SK-N-SH (cell line): ENCODE data around the gene TBXA2R. TPM values are rescaled to one million over a fixed set of nuclear protein-coding genes. Genes with fewer than 3 reads are reported as not detected.

Experiments
- CTCF ChIA-PET: fragments of 300-600, 350-600 bp; formaldehyde crosslinking; extraction: SDS; loops from one replicate; lab custom pipeline; 2021; lab: Yijun Ruan, JAX
- POLR2A ChIA-PET: fragments of 350-600 bp; sonication (Branson Sonifier 250); formaldehyde crosslinking; extraction: SDS; loops from one replicate; lab custom pipeline; 2020; ENCODE audit warnings: antibody characterized with exemption, inconsistent platforms; lab: Yijun Ruan, JAX
- DNase-seq: peaks from one replicate; pipeline ENCODE4 v3.0.0; 2012
- H2AFZ ChIP-seq: fragments of 200-600 bp; sonication (generic); 2 replicates; pipeline ENCODE4 v1.8.1; 2016; ENCODE audit warnings: antibody characterized with exemption, mild to moderate bottlenecking, low read depth
- H3F3A ChIP-seq: fragments of 200-600 bp; sonication (generic); replicated peaks from 2 replicates; pipeline ENCODE3; 2016; ENCODE audit warnings: antibody characterized with exemption, mild to moderate bottlenecking; ENCODE audit not compliant: insufficient read depth
- H3K27ac ChIP-seq, 2 experiments: fragments of 200-500 bp in 1 of 2; fragments of 200-600 bp in 1 of 2; sonication (Bioruptor generic) in 1 of 2; sonication (generic), shearing (Covaris generic) in 1 of 2; 2 replicates each; pipeline versions ENCODE4 v1.5.1 to v1.6.1; 2014 to 2016; ENCODE audit warnings: low read depth in 2 of 2, inconsistent platforms in 1 of 2, low read length in 1 of 2, mild to moderate bottlenecking in 1 of 2, mixed read lengths in 1 of 2
- H3K27me3 ChIP-seq: fragments of 200-600 bp; sonication (generic), shearing (Covaris generic); 2 replicates; pipeline ENCODE4 v1.6.1; 2016; ENCODE audit warnings: mixed run types; ENCODE audit not compliant: insufficient read depth
- H3K36me3 ChIP-seq, 2 experiments: fragments of 200-500 bp in 1 of 2; fragments of 200-600 bp in 1 of 2; sonication (Bioruptor generic) in 1 of 2; sonication (generic) in 1 of 2; replicated peaks in 1 of 2; 2 replicates each; pipeline versions ENCODE3 to v1.5.1; 2014 to 2016; ENCODE audit warnings: low read length in 1 of 2, mild to moderate bottlenecking in 1 of 2; ENCODE audit not compliant: insufficient read depth in 2 of 2, control insufficient read depth in 1 of 2
- H3K4me1 ChIP-seq, 2 experiments: fragments of 200-500 bp in 1 of 2; fragments of 200-600 bp in 1 of 2; sonication (Bioruptor generic) in 1 of 2; sonication (generic), shearing (Covaris generic) in 1 of 2; 2 replicates each; pipeline versions ENCODE4 v1.5.1 to v1.6.1; 2014 to 2016; ENCODE audit warnings: low read depth in 1 of 2, low read length in 1 of 2, mixed run types in 1 of 2; ENCODE audit not compliant: insufficient read depth in 2 of 2, control insufficient read depth in 1 of 2
- H3K4me2 ChIP-seq: fragments of 200-600 bp; sonication (generic), shearing (Covaris generic); 2 replicates; pipeline ENCODE4 v1.6.1; 2017; ENCODE audit warnings: mixed run types
- H3K4me3 ChIP-seq, 2 experiments: fragments of 200-500 bp in 1 of 2; fragments of 200-600 bp in 1 of 2; sonication (Bioruptor generic) in 1 of 2; sonication (generic), shearing (Covaris generic) in 1 of 2; 2 replicates each; pipeline versions ENCODE4 v1.5.1 to v1.8.1; 2014 to 2016; ENCODE audit warnings: low read depth in 2 of 2, inconsistent platforms in 1 of 2, low read length in 1 of 2, mild to moderate bottlenecking in 1 of 2, mixed read lengths in 1 of 2, moderate library complexity in 1 of 2
- H3K79me2 ChIP-seq: fragments of 200-600 bp; sonication (generic); 2 replicates; pipeline ENCODE4 v1.8.1; 2017; ENCODE audit warnings: mild to moderate bottlenecking; ENCODE audit not compliant: insufficient read depth
- H3K9ac ChIP-seq: fragments of 200-600 bp; sonication (generic); 2 replicates; pipeline ENCODE4 v1.6.1; 2017; ENCODE audit warnings: mixed run types
- H3K9me2 ChIP-seq: fragments of 200-600 bp; sonication (generic); 2 replicates; pipeline ENCODE4 v1.6.1; 2017; ENCODE audit warnings: mixed run types
- H3K9me3 ChIP-seq: fragments of 200-600 bp; sonication (generic); 2 replicates; pipeline ENCODE4 v1.6.1; 2017; ENCODE audit warnings: mixed run types, mild to moderate bottlenecking, moderate library complexity
- H4K20me1 ChIP-seq: fragments of 200-600 bp; sonication (generic); 2 replicates; pipeline ENCODE4 v1.6.1; 2017; ENCODE audit warnings: mild to moderate bottlenecking, mixed run types; ENCODE audit not compliant: insufficient read depth
- CHD2 ChIP-seq: fragments of 150-350 bp; IDR thresholded peaks from 2 replicates; pipeline ENCODE4 v1.6.1; 2018; ENCODE audit warnings: low read length; ENCODE audit not compliant: partially characterized antibody
- EZH2phosphoT487 ChIP-seq: fragments of 200-600 bp; sonication (generic); IDR thresholded peaks from 2 replicates; pipeline ENCODE4 v1.6.1; 2017; ENCODE audit warnings: low read depth, mixed run types, mild to moderate bottlenecking, antibody characterized with exemption, moderate library complexity, borderline replicate concordance
- GABPA ChIP-seq: IDR thresholded peaks from 2 replicates; pipeline ENCODE4 v1.4.0; 2012; ENCODE audit warnings: low read depth, mild to moderate bottlenecking
- GATA2 ChIP-seq: sonication (generic); formaldehyde crosslinking; IDR thresholded peaks from 2 replicates; pipeline ENCODE4 v1.5.0; 2020; ENCODE audit warnings: mild to moderate bottlenecking, missing genetic modification reagents
- MXI1 ChIP-seq: IDR thresholded peaks from 2 replicates; pipeline ENCODE4 v1.6.1; 2012; ENCODE audit warnings: mild to moderate bottlenecking, low read depth, low read length, improper control_type of control experiment
- NFIC ChIP-seq: IDR thresholded peaks from 2 replicates; pipeline ENCODE4 v1.4.0; 2012; ENCODE audit warnings: borderline replicate concordance
- NRF1 ChIP-seq: IDR thresholded peaks from 2 replicates; pipeline ENCODE4 v1.6.1; 2012; ENCODE audit warnings: low read depth, mild to moderate bottlenecking, low read length
- POLR2AphosphoS5 ChIP-seq: IDR thresholded peaks from 2 replicates; pipeline ENCODE4 v1.6.1; 2012; ENCODE audit warnings: low read depth, low read length
- RFX5 ChIP-seq: IDR thresholded peaks from 2 replicates; pipeline ENCODE4 v1.6.1; 2012; ENCODE audit warnings: mild to moderate bottlenecking, improper control_type of control experiment, low read length
- TAF1 ChIP-seq: IDR thresholded peaks from 2 replicates; pipeline ENCODE4 v1.6.1; 2012; ENCODE audit warnings: low read depth, mild to moderate bottlenecking, low read length, moderate library complexity, borderline replicate concordance
- TEAD4 ChIP-seq: IDR thresholded peaks from 2 replicates; pipeline ENCODE4 v1.4.0; 2012; ENCODE audit warnings: mild to moderate bottlenecking, borderline replicate concordance; ENCODE audit not compliant: insufficient read depth
- YY1 ChIP-seq: IDR thresholded peaks from 2 replicates; pipeline ENCODE4 v1.4.0; 2012; ENCODE audit warnings: low read depth, mild to moderate bottlenecking
- WGBS: methylation state at CpG from one replicate; pipeline ENCODE4 v1.1.6; 2017; ENCODE audit warnings: low lambda C conversion rate; 5-methylcytosine and 5-hydroxymethylcytosine counted together
- polyA plus RNA-seq, 3 experiments: library from polyadenylated mRNA; depleted of rRNA; stranded (reverse); fragments of >200 nt; gene quantifications; 2 replicates each; pipeline ENCODE4 v1.2.3, GENCODE V29; 2012
- TF ChIP-seq, protein P1 (sequence below): IDR thresholded peaks from 2 replicates; pipeline ENCODE4; 2012
- TF ChIP-seq, protein P2 (sequence below): fragments of 150-350 bp; IDR thresholded peaks from 2 replicates; pipeline ENCODE4 v1.6.1; 2016; ENCODE audit warnings: mild to moderate bottlenecking, low read depth, low read length
- TF ChIP-seq, protein P3 (sequence below): IDR thresholded peaks from 2 replicates; pipeline ENCODE4 v1.4.0; 2012; ENCODE audit warnings: low read depth, borderline replicate concordance
- TF ChIP-seq, protein P4 (sequence below): IDR thresholded peaks from 2 replicates; pipeline ENCODE4 v1.4.0; 2012; ENCODE audit warnings: low read depth

TBXA2R gene
- polyA plus RNA-seq, 1 of the 3 experiments (the other 2 are of a cell fraction) = 0.92 TPM

DNA sequence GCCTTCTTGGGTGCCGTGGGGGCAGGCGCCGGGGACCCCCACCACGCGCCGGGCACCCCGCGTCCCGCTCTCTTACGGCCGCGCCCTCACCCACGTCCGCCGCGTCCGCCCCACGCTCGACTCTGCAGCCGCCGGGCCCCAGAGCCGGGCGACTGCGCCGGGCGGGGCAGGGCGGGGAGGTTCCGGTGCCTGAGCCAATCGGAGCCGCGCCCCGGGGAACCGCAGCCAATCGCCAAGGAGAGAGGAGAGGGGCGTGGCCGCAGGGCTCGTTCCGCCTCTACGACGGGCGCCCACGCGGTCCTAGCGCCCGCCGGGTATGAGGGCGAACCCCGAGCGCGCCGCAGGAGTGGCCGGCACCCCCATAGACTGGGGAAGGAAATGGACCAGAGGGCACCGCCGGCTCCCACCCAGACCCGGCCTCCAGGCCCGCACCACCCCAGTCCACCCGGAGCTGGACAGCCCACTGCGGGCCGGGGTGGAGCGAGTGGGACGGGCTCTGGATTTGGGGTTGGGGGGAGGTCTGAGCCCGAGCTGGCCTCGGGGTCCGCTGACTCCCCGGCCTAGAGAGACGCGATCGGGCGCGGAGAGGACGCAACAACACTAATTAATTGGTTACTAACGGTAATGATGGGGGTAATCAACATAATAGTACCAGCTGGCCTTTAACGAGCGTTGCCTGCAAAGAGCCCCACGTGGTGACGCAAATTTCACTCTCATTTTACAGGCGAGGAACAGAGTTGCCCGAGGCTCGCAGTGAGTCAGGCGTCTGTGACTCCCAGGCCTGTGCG lies 49.0 kb downstream of the TBXA2R start, which contains the start of gene MFSD12:
MFSD12 (minus strand) TSS at position 126 of the 788 bp plus-strand sequence. CDS start 183 bp downstream, outside the sequence.
- H4K20me1 ChIP-seq = peaks cover 11% of the 10 kb centered on the region; the same call in 1 of the 2 replicates
- DNase-seq = peak; percentile 100
- peak within 1 kb of the TSS; percentile 67 to 98 for H3K4me3 ChIP-seq
- peaks cover 3 to 15% of the 10 kb centered on the region in 2 experiments; a peak in 1 of 4 replicates for H3K4me1 ChIP-seq
- no peaks in the 10 kb centered on the region for H3K27me3 ChIP-seq
- H3K9ac ChIP-seq = peak within 1 kb of the TSS; percentile 63
- no peaks in the 10 kb centered on the region for H3K9me3 ChIP-seq
- TF ChIP-seq RFX5 = peak; percentile 53; the same call in 1 of the 2 replicates
- no peak for TF ChIP-seq TEAD4
- no peak for TF ChIP-seq NFIC
- TF ChIP-seq, protein P1, sequence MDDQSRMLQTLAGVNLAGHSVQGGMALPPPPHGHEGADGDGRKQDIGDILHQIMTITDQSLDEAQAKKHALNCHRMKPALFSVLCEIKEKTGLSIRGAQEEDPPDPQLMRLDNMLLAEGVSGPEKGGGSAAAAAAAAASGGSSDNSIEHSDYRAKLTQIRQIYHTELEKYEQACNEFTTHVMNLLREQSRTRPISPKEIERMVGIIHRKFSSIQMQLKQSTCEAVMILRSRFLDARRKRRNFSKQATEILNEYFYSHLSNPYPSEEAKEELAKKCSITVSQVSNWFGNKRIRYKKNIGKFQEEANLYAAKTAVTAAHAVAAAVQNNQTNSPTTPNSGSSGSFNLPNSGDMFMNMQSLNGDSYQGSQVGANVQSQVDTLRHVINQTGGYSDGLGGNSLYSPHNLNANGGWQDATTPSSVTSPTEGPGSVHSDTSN = peak; percentile 37; the same call in 1 of the 2 replicates
- TF ChIP-seq, protein P2, sequence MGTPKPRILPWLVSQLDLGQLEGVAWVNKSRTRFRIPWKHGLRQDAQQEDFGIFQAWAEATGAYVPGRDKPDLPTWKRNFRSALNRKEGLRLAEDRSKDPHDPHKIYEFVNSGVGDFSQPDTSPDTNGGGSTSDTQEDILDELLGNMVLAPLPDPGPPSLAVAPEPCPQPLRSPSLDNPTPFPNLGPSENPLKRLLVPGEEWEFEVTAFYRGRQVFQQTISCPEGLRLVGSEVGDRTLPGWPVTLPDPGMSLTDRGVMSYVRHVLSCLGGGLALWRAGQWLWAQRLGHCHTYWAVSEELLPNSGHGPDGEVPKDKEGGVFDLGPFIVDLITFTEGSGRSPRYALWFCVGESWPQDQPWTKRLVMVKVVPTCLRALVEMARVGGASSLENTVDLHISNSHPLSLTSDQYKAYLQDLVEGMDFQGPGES = no peak; the same call in 1 of the 2 replicates
- TF ChIP-seq MXI1 = peak; percentile 80
- TF ChIP-seq, protein P3, sequence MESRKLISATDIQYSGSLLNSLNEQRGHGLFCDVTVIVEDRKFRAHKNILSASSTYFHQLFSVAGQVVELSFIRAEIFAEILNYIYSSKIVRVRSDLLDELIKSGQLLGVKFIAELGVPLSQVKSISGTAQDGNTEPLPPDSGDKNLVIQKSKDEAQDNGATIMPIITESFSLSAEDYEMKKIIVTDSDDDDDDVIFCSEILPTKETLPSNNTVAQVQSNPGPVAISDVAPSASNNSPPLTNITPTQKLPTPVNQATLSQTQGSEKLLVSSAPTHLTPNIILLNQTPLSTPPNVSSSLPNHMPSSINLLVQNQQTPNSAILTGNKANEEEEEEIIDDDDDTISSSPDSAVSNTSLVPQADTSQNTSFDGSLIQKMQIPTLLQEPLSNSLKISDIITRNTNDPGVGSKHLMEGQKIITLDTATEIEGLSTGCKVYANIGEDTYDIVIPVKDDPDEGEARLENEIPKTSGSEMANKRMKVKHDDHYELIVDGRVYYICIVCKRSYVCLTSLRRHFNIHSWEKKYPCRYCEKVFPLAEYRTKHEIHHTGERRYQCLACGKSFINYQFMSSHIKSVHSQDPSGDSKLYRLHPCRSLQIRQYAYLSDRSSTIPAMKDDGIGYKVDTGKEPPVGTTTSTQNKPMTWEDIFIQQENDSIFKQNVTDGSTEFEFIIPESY = no peak
- TF ChIP-seq TAF1 = peak; percentile 71; the same call in 1 of the 2 replicates
- TF ChIP-seq CHD2 = peak; percentile 51
- peak; percentile 27; the same call in 1 of the 2 replicates for TF ChIP-seq NRF1
- TF ChIP-seq, protein P4, sequence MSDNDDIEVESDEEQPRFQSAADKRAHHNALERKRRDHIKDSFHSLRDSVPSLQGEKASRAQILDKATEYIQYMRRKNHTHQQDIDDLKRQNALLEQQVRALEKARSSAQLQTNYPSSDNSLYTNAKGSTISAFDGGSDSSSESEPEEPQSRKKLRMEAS = peak; percentile 75
- no peak for TF ChIP-seq EZH2phosphoT487
- no peak for TF ChIP-seq GATA2 (CRISPR knock-in tag)
- peak; percentile 54 for TF ChIP-seq POLR2AphosphoS5
- no peak for TF ChIP-seq YY1
- TF ChIP-seq GABPA = peak; percentile 60
- ChIA-PET POLR2A (interaction anchor here (1.1 kb wide), 2 partner anchors 16 to 205 kb away, joined by 3 read pairs; no protein-coding TSS in a partner anchor), CTCF (interaction anchor here (0.8 to 7.3 kb wide), 11 partner anchors 11 to 282 kb away, joined by 3 to 73 read pairs (median 5); partner anchors contain the start of gene TEKTIP1)
- 2% methylated on average over 21 of the region's 81 CpGs for WGBS
- H3F3A ChIP-seq = no peaks in the 10 kb centered on the region
- H3K9me2 ChIP-seq = no peaks in the 10 kb centered on the region
- H3K79me2 ChIP-seq = peaks cover 44% of the 10 kb centered on the region
- H3K4me2 ChIP-seq = peak within 1 kb of the TSS; percentile 100
- H3K27ac ChIP-seq = peak within 1 kb of the TSS; percentile 59 to 69; a peak in 3 of 4 replicates
- no peaks in the 10 kb centered on the region for H3K36me3 ChIP-seq
- H2AFZ ChIP-seq = peak within 1 kb of the TSS; percentile 99
